HepG2 (cell line): ENCODE measurements around the gene KIF19. TPM values are rescaled to one million over a fixed set of nuclear protein-coding genes. Genes with fewer than 3 reads are reported as not detected.

Experiments used
- BHLHE40 ChIP-seq: IDR thresholded peaks from 2 replicates; pipeline ENCODE4 v1.6.1; 2011; ENCODE audit warnings: low read length, improper control_type of control experiment
- ELF4 ChIP-seq: sonication (generic); formaldehyde crosslinking; IDR thresholded peaks from 2 replicates; pipeline ENCODE4 v1.5.0; 2020; ENCODE audit warnings: missing genetic modification reagents, mild to moderate bottlenecking, moderate library complexity, borderline replicate concordance
- FOXP1 ChIP-seq, 2 experiments: fragments of 450-650 bp in 1 of 2; IDR thresholded peaks; 2 replicates each; pipeline ENCODE4 v1.6.1; 2017 to 2018; ENCODE audit warnings: antibody characterized with exemption in 1 of 2
- HNRNPK ChIP-seq: fragments of 200-400 bp; formaldehyde crosslinking; IDR thresholded peaks from 2 replicates; pipeline ENCODE4 v1.6.1; 2018; ENCODE audit warnings: low read length, low read depth, moderate library complexity, mild to moderate bottlenecking; ENCODE audit not compliant: poor library complexity, severe bottlenecking
- MAZ ChIP-seq, 2 experiments: sonication (generic) in 1 of 2; formaldehyde crosslinking in 1 of 2; IDR thresholded peaks; 2 replicates each; pipeline versions ENCODE4 v1.5.0 to v1.6.1; 2012 to 2020; ENCODE audit warnings: low read depth in 2 of 2, mild to moderate bottlenecking in 2 of 2, borderline replicate concordance in 1 of 2, improper control_type of control experiment in 1 of 2, low read length in 1 of 2, missing genetic modification reagents in 1 of 2, moderate library complexity in 1 of 2
- NFAT5 ChIP-seq: sonication (generic); formaldehyde crosslinking; IDR thresholded peaks from 2 replicates; pipeline ENCODE4 v1.4.0; 2020; ENCODE audit warnings: missing genetic modification reagents
- PHF21A ChIP-seq: sonication (generic); formaldehyde crosslinking; IDR thresholded peaks from 2 replicates; pipeline ENCODE4 v1.5.0; 2020; ENCODE audit warnings: mild to moderate bottlenecking, missing genetic modification reagents
- PHF5A ChIP-seq: IDR thresholded peaks from one replicate; pipeline ENCODE4 v1.6.1; 2018; ENCODE audit warnings: low read depth, missing genetic modification reagents; ENCODE audit not compliant: unreplicated experiment
- PREB ChIP-seq: sonication (generic); formaldehyde crosslinking; IDR thresholded peaks from 2 replicates; pipeline ENCODE4 v1.4.0; 2020; ENCODE audit warnings: missing genetic modification reagents
- SCMH1 ChIP-seq: sonication (generic); formaldehyde crosslinking; IDR thresholded peaks from 2 replicates; pipeline ENCODE4 v1.9.0; 2021; ENCODE audit warnings: missing genetic modification reagents, mild to moderate bottlenecking, borderline replicate concordance
- SOX13 ChIP-seq, 3 experiments: fragments of 450-650 bp in 1 of 3; sonication (generic) in 1 of 3; formaldehyde crosslinking in 1 of 3; IDR thresholded peaks in 2 of 3; conservative IDR thresholded peaks in 1 of 3; 2 replicates each; pipeline versions ENCODE4 v1.5.0 to v1.6.1; 2016 to 2020; ENCODE audit warnings: antibody characterized with exemption in 1 of 3, mild to moderate bottlenecking in 1 of 3, missing compliant biosample characterization in 1 of 3, missing genetic modification reagents in 1 of 3, moderate library complexity in 1 of 3
- STAT5B ChIP-seq: sonication (generic); formaldehyde crosslinking; IDR thresholded peaks from 2 replicates; pipeline ENCODE4 v1.4.0; 2020; ENCODE audit warnings: missing genetic modification reagents
- ZBTB2 ChIP-seq: sonication (generic); formaldehyde crosslinking; IDR thresholded peaks from 2 replicates; pipeline ENCODE4 v1.8.0; 2022; ENCODE audit warnings: low read depth, missing genetic modification reagents
- ZFP91 ChIP-seq: sonication (generic); formaldehyde crosslinking; IDR thresholded peaks from 2 replicates; pipeline ENCODE4 v1.9.0; 2022; ENCODE audit warnings: missing genetic modification reagents, mild to moderate bottlenecking, borderline replicate concordance
- ZNF101 ChIP-seq: sonication (generic); formaldehyde crosslinking; IDR thresholded peaks from 2 replicates; pipeline ENCODE4 v1.4.0; 2020; ENCODE audit warnings: mild to moderate bottlenecking, low read depth, missing genetic modification reagents, borderline replicate concordance
- ZNF337 ChIP-seq: sonication (generic); formaldehyde crosslinking; IDR thresholded peaks from 2 replicates; pipeline ENCODE4 v1.5.1; 2020; ENCODE audit warnings: missing genetic modification reagents, low read depth, mild to moderate bottlenecking, borderline replicate concordance
- ZNF34 ChIP-seq: sonication (generic); formaldehyde crosslinking; IDR thresholded peaks from 2 replicates; pipeline ENCODE4 v1.4.0; 2020; ENCODE audit warnings: mild to moderate bottlenecking, missing genetic modification reagents, borderline replicate concordance
- ZNF564 ChIP-seq: sonication (generic); formaldehyde crosslinking; IDR thresholded peaks from 2 replicates; pipeline ENCODE4 v1.8.1; 2023; ENCODE audit warnings: mild to moderate bottlenecking, missing genetic modification reagents
- polyA plus RNA-seq, 8 experiments: library from polyadenylated mRNA; depleted of rRNA in 3 of 8; stranded (reverse) in 7 of 8; unstranded in 1 of 8; fragments of >200 nt; fragmentation: Illumina TruSeq in 4 of 8; extraction: Trizol in 4 of 8; gene quantifications; 2 replicates each; pipeline versions ENCODE4 v1.2.1 to v1.2.3, GENCODE V29; 2011 to 2016; ENCODE audit warnings: low read depth in 4 of 8, missing spikeins in 1 of 8, mixed read lengths in 1 of 8; ENCODE audit not compliant: insufficient read depth in 1 of 8
- total RNA-seq, 5 experiments: library from RNA; depleted of rRNA; stranded (reverse); fragments of >200 nt; fragmentation: Illumina TruSeq; extraction: Trizol; gene quantifications; 2 replicates each; pipeline ENCODE4 v1.2.3, GENCODE V29; 2016; ENCODE audit warnings: low read depth in 1 of 5

Gene KIF19
- total and polyA plus RNA-seq, 2 of the 13 experiments (the other 11 are each of a cell fraction or from before 2014, with no cell fraction given): not detected

- TF ChIP-seq NFAT5 (CRISPR knock-in tag) (no peak), PHF5A (CRISPR knock-in tag) (no peak), ZNF101 (CRISPR knock-in tag) (no peak), ELF4 (CRISPR knock-in tag) (no peak), ZFP91 (CRISPR knock-in tag) (peak; percentile 77; the same call in 1 of the 2 replicates), ZNF34 (no peak), MAZ (IDR thresholded peaks at IDR 0.05; ENCODE audit: borderline replicate concordance, low read depth, low read length) (no peak), MAZ (CRISPR knock-in tag; IDR thresholded peaks at IDR 0.05; ENCODE audit: low read depth) (no peak), HNRNPK (no peak), BHLHE40 (0 out of 2 replicates have a peak, but pooled peaks have one; percentile 20), FOXP1 (IDR thresholded peaks at IDR 0.05) (no peak), FOXP1 (CRISPR knock-in tag; IDR thresholded peaks at IDR 0.05) (no peak), SCMH1 (CRISPR knock-in tag) (no peak), SOX13 (IDR thresholded peaks at IDR 0.05) (no peak), SOX13 (CRISPR knock-in tag; conservative IDR thresholded peaks at IDR 0.05 in 1 of 2, IDR thresholded peaks at IDR 0.05 in 1 of 2) (no peak), PHF21A (CRISPR knock-in tag) (no peak), ZNF337 (no peak), STAT5B (CRISPR knock-in tag) (no peak), ZNF564 (no peak), PREB (CRISPR knock-in tag) (no peak), ZBTB2 (CRISPR knock-in tag) (no peak)
Observed at GRCh38 chr17:74354123-74354522, 28.1 kb downstream of the KIF19 start (continued).
